ENCODE measurements around the gene FUS. TPM values are rescaled to one million over a fixed set of nuclear protein-coding genes. Genes with fewer than 3 reads are reported as not detected.
"Not testable (repeated sequence)": the region's sequence is repeated elsewhere in the genome, so short reads cannot be mapped to it uniquely, and the experiment has no call there.

FUS gene
- total RNA-seq, 1 donor from 2014 or later: 72.4 TPM

DNA sequence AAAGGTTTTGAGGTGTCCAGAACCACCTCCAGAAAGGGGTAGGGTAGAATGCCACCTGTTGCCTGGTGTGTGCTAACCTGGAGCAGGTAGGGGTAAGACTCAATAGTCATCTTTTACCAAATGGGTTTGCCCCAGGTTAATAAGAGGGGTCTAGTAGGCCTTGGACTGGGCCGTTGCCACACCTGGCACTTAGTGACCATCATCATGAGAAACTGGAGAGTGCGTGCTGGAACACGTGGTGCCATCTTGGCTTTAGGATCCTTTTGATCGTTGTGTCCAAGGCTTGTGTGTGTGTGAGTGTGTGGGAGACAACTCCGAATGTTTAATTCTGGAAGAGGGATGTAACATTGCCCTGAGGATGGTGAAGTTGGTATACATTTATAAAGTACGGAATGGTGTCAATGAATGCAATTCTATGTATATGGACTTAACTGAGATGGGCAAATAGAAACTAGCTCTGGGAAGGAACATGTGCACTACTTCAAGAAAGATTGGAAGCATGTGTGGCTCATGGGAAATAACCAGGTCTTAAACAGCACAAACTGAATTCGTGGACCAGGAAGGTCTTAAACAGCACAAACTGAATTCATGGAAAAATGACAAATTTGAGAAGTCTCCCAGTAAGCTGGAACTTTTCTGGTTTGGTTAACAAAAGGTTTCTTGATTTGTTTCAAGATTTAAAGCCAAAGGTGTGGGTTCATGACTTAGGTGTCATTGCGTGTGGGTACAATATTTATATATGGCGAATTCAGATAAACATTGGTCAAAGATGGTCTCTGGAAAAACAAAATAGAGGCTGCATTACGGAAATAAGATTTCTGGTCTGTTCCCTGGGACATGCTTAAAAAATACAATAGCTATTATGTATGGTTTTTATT, 7.2 kb downstream of the FUS start:
- DNase-seq (ENCODE audit: low read depth): no peak

DNA sequence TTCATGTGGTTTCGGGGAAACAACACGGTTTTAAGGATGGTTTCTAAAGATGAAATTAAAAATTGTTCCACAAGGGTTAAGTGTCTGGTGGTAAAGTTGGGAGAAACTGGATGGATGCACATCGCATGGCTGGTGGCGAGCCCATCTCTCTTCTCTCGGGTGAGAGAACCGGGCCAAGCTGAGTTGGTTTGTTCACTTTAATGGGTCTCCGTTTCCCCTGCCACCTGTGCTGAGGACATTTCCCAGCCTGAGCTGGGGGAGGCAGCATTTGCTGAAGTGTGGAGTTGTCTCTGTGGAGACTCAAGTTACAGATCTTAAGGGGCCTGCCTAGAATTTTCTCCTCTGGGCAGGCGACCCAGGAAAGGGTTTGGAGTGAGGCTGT, 7.9 kb downstream of the FUS start:
- no peak for DNase-seq (ENCODE audit: low read depth)

DNA sequence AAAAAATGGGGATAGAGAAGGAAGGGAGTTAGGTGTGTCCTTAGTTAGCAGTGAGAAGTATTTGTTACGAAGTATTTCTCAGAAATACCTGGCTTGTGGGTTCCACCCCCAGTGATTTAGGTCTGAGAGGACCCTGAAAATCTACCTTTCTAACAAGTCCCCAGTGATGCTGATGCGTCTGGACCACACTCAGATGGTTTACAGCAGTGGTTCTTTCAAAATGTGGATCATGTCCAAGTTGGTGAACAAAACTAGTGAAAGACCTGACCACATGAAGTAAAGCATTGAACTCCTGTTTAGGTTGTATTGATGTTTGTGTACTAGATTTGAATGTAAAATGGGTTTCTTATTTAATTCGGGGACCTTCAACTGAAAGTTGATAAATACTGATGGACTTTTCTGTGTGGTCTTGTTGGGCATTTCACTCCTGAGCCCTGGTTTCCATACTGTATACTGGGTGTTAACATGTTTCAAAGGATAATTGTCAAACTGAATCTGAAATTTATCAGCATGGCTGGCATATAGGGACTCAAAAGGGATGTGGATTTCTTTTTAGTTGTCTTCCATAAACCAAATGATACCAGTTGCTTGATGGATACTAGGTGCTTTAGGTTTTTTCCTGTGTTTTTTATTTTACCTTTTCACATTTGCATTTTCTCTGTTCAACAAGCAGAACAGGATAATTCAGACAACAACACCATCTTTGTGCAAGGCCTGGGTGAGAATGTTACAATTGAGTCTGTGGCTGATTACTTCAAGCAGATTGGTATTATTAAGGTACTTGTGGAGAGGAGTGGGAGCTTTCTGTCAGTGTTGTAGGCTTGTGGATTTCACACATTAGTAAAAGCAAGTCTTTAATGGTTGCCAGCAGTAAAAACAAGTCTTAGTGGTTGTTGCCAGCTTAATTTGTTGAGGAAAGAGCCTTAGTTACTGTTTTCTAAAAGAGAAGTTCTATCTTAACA, 8.8 kb downstream of the FUS start:
- no peak for DNase-seq (ENCODE audit: low read depth)

DNA sequence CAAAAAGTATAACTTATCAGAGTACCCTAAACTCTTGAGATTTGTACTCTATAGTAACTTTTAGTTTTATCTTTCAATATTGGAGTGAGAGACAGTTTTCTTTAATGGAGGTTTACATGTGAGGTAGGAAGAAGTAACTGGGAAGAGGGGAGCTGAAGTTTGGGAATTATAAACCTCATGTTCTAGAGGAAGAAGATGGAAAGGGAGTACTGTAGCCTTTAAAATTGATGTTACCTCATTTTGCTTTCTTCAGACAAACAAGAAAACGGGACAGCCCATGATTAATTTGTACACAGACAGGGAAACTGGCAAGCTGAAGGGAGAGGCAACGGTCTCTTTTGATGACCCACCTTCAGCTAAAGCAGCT, 9.5 kb downstream of the FUS start:
- DNase-seq (ENCODE audit: low read depth): no peak

DNA sequence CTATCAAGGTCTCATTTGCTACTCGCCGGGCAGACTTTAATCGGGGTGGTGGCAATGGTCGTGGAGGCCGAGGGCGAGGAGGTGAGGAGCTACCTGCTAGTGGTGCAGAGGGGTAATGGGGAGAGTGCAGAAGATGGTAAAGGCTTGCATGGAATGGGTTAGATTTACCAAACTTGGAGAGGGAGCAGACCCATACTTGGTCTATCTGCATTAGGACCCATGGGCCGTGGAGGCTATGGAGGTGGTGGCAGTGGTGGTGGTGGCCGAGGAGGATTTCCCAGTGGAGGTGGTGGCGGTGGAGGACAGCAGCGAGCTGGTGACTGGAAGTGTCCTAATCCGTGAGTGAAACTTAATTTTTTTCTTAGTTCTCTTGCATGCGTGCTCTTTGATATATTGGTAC, 10.1 kb downstream of the FUS start:
- no peak for DNase-seq (ENCODE audit: low read depth)

DNA sequence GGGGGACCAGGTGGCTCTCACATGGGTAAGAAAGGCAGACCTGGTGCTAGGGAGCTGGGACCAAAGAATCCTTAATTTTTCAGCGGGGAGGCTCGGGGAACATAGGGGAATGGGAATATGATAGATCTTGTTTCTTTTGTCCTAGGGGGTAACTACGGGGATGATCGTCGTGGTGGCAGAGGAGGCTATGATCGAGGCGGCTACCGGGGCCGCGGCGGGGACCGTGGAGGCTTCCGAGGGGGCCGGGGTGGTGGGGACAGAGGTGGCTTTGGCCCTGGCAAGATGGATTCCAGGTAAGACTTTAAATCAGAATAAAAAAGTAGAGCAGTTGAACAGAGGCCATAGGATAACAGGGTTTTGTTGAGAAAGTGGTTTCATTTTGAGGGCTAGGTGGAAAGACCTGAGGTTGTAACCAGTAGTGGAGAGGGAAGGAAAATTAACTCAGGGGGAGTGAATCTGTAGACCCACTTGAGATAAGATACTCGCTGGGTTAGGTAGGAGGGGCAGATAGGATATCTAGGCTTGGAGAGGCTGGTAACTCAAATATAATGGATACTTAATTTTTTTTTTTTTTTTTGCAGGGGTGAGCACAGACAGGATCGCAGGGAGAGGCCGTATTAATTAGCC, 11.0 kb downstream of the FUS start:
- DNase-seq (ENCODE audit: low read depth): no peak

DNA sequence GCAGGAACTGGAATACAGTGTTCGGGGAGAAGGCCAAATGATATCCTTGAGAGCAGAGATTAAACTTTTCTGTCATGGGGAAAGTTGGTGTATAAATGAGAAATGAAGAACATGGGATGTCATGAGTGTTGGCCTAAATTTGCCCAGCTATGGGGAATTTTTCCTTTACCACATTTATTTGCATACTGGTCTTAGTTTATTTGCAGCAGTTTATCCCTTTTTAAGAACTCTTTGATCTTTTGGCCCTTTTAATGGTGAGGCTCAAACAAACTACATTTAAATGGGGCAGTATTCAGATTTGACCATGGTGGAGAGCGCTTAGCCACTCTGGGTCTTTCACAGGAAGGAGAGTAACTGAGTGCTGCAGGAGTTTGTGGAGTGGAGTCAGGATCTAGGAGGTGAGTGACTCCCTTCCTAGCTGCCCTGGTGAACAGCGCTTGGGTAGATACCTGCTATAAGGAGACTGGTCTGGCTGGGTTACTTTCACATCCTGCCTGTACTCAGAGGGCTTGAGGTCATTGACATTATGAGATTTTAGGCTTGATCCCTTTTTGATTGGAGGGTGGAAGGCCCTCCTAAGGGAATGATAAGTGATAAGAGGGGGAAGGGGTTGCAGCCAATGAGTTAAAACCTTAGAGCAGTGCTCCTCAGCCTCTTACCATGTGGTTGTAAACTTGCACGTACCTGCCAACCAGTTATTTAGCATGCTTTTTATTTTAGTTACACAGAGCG, 11.9 kb downstream of the FUS start:
- no peak for DNase-seq (ENCODE audit: low read depth)

DNA sequence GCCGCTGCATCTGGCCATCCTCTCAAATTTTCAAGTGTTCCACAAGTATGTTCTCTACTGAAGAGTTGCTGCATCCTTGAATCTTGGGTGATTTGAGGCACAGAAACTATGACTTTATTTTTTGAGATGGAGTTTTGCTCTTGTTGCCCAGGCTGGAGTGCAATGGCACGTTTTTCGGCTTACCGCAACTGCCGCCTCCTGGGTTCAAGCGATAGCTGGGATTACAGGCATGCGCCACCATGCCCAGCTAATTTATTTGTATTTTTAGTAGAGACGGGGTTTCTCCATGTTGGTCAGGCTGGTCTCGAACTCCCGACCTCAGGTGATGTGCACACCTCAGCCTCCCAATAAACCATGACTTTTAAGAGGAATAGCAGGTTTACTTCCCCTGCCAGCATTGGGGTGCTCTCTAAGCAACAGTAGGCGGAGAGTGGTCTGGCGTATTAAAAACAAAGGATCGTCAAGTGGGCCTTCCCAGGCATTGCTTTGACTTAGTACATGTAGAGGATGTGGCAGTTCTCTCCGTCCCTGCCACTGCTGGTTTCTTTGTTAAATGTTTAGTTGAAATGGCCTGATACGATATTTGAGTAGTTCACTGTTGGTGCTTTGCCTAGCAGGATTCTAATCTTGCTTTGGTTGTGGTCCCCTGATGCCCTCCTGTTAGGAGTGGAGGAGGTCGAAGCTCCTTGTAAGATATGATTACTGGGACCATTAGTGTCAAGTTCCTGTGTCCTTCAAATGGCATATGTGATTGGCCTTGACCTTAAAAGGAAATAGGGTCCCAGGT, 13.1 kb downstream of the FUS start:
- no peak for DNase-seq (ENCODE audit: low read depth)

- DNase-seq (ENCODE audit: low read depth): no peak
These were observed 13.9 kb downstream of the FUS start for GRCh38 chr16:31193874-31194273.

DNA sequence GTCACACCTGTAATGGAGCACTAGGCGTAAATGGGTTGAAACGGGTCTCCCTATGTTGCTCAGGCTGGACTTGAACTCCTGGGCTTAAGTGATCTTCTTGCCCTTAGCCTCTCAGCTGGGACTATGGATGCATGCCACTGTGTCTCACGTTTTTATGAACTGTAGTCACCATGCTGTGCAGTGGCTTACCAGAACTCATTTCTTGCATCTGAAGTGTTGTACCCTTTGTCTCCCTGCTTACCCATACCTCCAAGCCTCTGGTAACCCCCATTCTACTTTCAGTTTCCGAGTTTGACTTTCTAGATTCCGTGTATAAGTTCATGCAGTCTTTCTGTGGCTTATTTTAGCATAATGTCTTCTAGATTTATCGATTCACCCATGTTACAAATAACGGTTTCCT, 15.0 kb downstream of the FUS start:
- no peak for DNase-seq (ENCODE audit: low read depth)

DNA sequence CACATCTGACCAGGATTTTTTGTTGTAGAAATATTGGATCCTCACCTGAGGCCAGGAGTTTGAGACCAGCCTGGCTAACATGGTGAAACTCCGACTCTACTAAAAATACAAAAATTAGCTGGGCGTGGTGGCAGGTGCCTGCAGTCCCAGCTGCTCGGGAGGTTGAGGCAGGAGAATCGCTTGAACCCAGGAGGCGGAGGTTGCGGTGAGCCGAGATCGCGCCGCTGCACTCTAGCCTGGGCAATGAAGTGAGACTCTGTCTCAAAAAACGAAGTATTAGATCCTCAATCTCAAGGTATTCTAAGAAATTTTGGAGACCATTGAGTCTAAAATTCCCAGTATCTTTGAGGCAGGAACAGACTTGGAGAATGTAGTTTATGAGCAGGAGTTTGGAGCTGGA, 15.9 kb downstream of the FUS start:
- not testable (repeated sequence) for DNase-seq (ENCODE audit: low read depth)

- DNase-seq (ENCODE audit: low read depth): no peak
These were observed 16.6 kb downstream of the FUS start for GRCh38 chr16:31196324-31197088.

DNA sequence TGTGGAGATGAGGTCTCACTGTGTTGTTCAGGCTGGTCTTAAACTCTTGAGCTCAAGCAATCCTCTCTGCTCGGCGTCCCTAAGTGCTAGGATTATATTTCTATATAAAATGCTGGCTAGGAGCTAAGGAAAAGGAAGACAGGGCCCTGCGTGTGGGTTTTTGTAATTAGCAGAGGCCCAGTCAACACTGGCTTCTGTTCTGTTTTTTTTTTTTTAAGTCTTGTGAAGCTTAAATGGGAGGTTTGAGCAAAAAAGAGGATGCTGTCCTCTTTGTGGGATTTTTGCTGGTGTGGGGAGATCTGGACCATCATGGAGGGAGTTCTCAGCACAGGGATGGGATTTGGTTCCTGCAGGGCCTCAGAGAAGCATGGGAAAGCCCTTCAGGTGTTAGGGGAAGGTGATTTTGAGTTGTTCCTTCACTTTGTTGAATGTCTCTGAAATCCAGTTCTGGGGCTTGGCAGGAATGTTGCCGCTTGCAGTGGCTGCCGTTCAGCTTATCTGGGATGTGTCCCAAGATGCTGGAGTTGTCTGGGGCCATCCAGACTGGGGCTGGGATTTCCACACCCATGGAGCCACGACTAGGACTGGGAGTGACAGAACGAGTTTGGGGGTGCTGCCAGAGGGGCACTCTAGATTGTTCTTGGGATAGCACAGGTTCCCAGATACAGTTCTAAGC, 18.4 kb downstream of the FUS start:
- no peak for DNase-seq (ENCODE audit: low read depth)

- no peak for DNase-seq (ENCODE audit: low read depth)
These were observed 19.6 kb downstream of the FUS start for GRCh38 chr16:31199430-31200041.

DNA sequence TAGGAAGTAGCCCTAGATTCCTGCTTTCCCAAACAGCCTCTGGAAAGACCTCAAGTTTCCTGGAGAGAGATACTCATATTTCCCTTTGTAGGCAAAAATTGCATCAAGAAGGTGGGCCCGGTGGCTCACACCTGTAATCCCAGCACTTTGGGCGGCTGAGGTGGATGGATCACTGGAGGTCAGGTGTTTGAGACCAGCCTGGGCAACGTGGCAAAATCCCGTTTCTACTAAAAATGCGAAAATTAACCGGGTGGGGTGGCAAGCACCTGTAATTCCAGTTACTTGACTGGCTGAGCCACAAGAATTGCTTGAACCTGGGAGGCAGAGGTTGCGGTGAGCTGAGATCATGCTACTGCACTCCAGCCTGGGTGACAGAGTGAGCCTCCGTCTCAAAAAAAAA, 20.2 kb downstream of the FUS start:
- not testable (repeated sequence) for DNase-seq (ENCODE audit: low read depth)

DNA sequence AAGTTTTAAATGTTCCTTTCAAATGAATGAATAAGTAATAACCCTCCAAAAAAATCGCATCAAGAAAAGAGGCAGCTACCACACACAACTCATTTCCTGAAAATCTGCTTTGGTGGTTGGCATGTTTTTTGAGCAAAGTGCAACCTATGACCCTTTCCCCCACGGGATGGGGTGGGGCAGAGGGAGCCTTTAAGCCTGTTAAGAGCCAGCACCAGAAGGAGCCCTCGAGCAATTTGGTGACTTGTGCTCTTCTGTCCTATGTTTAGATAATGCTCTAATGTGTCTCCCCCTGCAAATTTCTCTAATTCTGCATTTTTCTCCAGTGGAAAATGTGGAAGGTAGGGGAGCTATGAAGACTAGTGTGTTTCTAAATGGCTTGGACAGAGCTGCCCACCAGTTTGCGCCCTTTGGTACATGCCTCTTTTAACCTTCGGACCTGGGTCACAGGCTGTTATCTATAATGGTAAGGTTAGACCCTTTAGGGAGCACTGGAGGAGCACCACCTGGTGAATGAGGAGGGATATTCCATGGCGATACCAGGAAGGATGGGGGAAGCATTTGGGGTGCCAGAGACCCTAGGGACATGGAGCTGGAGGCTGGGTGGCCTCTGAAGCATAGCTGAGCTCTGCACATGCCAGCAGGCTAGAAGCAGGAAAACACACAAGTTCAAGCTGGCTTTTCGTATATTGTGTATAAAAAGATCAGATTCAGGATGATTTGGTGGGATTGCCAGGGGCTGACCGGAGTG, 21.1 kb downstream of the FUS start:
- DNase-seq (ENCODE audit: low read depth): no peak

DNA sequence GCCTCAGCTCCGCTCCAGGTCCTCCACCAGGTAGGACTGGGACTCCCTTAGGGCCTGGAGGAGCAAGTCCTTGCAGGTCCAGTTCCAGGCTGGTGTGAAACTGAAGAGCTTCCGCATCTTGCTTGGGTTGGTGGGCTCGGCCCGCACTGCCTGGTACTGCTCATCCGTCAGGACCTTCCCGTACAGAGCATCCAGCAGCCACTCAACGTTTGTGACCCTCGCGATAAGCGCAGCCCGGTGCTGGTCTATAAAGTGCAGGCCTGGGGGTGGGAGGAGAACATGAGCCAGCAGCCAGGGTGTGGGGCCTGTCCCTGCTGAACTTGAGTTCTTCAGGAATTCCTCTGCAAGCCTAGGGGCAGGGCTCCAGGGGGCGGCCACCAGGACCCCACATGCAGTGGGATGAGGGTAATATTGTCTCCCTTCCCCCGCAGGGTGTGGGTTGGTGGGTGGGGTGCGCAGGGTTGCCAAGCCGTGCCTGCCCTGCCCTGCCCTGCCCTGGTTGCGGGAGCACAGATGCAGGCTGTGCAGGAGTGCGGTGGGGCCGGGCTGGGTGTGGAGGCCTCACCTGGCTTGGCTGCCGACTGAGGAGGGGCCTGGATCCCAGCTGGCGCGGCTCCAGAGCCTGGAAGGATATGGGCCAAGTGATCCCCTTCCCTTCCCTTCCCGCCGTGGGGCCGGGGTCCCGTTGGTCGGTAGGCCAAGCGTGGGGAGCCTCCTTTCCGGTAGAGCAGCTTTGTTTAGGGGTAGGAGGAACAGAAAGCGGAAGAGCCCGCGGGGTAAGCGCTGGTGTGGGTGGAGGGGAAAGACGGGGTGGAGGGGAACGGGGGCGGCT, 21.9 kb downstream of the FUS start:
- no peak for DNase-seq (ENCODE audit: low read depth)
